GM18502 (cell line): ENCODE results near the gene ENO2.

Experiments
- ATAC-seq: cut with Tn5 transposase; IDR thresholded peaks from one replicate; pipeline ENCODE4 v1.9.1; 2021; ENCODE audit warnings: mild to moderate bottlenecking; ENCODE audit not compliant: unreplicated experiment, poor library complexity

Gene ENO2

DNA sequence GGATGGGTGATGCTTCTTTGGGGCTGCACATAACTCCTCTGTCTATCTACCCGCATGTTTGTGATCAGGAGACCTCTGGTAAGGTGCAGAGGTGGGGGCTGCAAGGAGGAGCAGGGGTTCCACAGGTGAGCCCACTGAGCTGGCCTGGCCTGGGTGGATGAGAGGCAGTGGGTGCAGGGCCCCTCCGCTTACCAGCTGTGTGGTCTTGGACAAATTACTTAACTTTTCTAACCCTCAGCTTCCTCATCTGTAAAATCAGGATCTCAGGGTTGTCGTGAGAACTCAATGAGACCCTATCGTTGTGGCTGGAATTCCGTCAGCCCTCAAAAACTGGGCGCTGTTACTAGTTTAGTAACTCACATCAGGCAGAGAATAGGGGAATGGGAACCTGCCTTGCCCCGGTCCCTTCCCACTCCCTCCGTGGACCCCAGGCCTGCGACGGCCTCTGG, 44.3 kb downstream of the ENO2 start:
- ATAC-seq: no peak

DNA sequence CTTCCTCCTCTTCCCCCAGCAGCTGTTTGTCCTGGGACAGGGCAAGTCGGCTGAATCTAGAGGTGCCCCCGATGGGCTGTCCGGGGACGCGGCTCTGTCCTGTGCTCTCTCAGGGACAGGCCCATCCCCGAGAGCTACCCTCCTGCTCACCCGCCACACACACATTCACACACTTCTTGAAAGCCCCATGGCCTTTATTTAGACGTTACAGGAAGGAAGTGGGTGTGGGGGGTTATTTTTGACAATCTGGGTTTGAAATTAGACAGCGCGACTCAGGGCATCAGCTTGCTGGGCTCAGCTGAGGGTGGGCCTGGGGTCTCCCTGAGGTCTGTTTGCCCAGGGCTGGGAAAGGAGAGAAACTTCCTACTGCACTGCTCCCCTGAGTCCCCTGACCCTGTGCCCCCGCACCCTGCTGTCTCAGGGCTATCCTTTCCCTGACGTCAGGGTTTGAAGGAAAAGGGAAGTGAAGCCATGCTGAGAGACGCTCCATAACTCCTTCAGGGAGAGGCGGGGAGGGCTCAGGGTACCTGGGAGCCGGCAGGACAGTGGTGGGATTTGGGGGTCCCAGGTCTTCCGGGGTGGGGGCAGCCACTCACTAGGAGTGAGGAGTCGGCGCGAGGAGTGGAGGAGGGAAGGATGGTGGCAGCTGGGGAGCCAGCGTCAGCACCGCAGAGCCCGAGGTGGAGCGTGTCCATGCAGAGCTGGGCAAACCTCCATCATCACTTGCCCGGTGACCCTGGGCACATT, 44.9 kb downstream of the ENO2 start:
- peak; percentile 49 for ATAC-seq

DNA sequence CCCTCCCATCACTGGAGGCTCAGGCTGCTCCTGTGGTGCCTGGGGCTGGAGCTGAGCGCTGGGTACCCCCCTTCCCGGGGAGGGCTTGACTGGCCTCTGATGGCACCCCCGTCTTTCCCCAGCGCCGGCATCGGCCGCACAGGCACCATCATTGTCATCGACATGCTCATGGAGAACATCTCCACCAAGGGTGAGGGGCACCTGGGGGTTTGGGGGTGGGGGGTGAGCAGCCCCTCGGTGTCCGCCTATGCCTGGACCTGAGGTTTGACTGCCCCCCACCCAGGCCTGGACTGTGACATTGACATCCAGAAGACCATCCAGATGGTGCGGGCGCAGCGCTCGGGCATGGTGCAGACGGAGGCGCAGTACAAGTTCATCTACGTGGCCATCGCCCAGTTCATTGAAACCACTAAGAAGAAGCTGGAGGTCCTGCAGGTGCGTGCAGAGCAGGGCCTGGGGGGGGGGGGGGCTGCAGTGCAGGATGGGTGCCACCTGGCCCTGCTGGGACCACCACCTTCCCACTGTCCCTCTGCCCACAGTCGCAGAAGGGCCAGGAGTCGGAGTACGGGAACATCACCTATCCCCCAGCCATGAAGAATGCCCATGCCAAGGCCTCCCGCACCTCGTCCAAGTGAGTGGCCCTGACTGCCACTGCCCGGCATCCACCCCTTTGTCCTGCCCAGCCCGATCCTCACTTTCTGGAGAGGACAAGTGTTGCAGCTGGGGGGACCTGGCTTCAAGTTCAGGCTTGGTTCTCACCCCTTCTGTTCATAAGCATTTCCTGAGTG, 45.6 kb downstream of the ENO2 start:
- ATAC-seq: no peak

DNA sequence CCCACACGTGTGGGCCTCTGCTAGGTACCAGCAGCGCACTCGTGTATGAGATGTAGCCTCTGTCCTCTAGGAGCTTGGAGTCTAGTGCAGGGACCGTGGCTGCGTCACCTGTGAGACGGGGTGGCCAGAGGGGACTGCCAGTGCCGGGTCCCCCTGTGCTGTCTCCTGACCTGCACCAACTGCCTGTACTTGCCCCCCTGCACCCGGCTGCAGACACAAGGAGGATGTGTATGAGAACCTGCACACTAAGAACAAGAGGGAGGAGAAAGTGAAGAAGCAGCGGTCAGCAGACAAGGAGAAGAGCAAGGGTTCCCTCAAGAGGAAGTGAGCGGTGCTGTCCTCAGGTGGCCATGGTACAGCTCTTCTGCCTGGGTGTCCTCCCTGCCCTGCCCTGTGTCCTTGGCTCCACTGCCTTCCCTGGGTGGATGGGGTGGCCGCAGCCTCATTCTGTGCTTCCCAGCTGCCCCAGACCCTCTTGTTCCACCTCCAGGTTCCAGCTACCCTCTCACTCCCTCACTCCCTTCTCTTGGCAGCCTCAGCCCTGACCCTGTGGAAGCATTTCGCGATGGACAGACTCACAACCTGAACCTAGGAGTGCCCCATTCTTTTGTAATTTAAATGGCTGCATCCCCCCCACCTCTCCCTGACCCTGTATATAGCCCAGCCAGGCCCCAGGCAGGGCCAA, 46.4 kb downstream of the ENO2 start:
- ATAC-seq: no peak

- ATAC-seq: peak; percentile 23
Measured at GRCh38 chr12:6961278-6961694, 46.9 kb downstream of the ENO2 start.

DNA sequence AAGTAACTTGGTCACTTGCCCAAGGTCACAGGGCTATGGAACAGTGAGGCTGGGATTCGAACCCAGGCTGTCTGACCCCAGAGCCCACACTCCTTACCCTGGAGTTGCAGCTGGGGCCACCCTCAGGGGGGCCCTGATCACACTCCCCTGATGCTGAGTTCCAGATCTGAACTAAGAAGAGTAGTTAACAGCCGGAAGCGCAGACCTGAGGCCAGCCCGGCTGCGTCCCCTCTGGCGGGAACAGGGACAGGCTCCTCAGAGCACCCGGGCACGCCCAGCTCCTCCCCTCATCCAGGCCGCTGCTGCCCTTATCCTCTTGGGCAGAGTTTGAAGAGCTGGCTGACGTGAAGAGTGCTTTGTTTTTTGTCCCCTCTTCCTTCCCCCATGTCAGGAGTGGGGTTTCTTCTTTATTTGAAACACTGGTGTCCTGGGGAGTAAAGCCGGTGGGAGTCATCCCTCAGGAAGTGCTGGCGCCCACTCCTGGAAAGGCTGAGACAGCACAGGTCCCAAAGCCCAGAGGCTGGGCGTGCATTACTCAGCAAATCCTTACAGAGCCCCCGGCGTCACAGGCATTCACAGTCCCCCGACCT, 47.4 kb downstream of the ENO2 start:
- peak; percentile 23 for ATAC-seq

- no peak for ATAC-seq
Measured at GRCh38 chr12:6962285-6963015, 48.1 kb downstream of the ENO2 start.

DNA sequence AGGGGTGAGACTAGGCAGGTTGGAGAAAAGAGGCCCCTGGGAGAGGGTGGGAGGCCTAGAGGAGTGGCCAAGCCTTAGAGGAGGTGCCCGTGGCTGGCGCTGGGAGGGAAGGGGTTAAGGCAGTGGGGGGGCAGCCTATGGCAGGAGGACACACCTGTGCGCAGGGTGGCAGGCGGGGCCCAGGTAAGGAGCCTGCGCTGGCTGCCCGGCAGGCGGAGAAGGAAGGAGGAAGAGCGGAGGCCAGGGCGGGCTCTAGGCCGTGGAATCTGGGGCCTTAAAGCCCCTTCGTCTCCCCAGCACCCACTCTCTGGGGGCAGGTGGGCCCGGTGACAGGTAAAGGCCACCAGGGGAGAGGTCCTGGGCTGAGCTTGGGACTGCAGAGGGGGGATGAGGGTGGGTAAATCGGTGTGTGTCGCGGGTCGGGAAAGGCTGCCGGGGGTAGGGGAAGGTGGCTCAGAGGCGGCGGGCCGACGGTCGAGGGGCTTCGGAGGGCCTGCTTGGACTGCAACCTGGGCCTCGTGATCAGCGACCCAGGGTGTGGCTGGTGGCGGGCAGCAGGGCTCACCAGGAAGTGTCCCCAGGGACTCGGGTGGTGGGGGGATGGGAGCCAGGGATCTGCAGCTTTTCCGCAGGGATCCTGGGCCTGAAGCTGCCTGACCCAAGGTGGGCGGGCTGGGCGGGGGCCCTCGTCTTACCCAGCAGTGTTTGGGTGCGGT, 48.8 kb downstream of the ENO2 start:
- no peak for ATAC-seq

DNA sequence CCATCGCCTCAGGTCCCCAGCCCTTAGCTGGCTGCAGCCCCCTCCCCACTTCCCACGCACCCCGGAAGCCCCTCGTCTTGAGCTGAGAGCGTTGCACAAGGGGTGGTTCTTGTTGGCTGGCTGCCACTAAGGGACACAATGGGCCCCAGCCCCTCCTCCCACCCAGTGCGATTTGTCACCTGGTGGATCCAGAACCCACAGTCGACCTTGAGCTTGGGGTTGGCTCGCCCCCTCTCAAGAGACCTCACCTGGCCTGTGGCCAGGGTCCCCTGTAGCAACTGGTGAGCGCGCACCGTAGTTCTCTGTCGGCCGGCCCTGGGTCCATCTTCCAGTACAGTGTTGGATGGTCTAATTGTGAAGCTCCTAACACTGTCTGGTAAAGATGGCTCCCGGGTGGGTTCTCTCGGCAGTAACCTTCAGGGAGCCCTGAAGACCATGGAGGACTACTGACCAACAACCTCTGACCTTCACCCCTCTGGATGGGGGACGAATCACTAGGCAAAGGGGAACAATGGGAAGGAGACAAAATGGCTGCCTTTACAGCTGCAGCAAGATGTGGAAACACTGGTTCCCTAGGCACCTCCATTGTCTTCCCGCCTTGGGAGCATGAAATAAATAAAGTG, 49.5 kb downstream of the ENO2 start:
- ATAC-seq: no peak

DNA sequence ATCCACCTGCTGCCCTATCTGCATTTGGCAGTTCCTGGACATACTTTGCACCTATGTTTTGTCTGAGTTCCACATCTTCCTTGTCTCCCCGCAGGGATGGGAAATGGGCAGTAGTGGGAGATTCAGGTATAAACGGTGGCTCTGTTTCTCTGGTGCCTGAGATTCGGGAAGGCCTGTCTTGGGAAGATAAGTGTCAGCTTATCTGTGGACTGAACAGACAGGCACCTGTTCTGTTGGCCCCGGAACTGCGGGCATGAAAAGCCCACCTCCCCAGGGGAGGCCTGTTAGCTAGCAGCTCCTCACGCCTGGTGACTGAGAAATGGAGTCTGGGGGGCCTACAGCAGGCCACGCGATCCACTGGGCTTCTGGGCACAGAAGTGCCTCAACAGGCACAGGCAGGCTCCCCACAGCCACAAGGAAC, 50.2 kb downstream of the ENO2 start:
- ATAC-seq: no peak

GRCh38 chr12:6965026-6965661, 50.8 kb downstream of the ENO2 start:
- ATAC-seq: no peak

DNA sequence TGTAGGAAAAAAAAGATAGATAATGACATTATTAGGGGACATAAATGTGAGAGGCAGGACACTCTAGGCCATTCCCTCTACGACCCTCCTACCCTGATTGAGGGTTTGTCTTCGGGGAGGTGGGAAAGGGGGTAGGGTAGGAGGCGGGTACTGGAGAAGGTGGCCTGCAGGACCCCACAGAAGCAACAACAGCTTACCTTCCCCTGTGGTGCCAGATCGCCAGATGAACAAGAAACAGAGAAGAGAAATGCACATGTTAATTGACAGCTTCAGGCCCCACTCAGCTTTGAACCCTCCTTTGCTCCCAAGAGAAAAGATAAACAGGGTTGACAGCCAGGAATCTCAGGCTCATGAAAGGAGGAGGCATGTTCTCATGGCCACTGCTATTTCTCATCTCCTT, 51.3 kb downstream of the ENO2 start:
- ATAC-seq: no peak

GRCh38 chr12:6966351-6966750, 52.0 kb downstream of the ENO2 start:
- ATAC-seq: no peak

DNA sequence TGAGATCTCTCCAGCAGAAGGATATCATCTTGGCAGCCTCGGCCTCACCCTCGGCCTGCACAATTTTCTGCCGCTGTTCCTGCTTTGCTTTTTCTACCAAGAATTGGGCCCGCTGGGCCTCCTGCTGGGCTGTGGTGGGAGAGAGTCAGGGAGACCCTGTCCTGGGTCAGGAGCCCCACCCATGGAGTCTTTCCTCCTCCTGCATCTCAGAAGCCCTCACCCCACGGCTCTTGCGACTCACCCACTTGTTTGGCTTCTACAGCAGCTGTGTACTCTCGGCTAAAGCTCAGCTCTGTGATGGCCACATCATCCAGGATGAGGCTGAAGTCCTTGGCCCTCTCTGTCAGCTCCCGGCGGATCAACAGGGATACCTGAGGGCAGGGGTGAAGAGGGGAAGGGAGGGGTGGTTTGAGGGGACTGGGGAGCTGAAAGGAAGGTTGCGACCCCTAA, 53.3 kb downstream of the ENO2 start:
- ATAC-seq: no peak

DNA sequence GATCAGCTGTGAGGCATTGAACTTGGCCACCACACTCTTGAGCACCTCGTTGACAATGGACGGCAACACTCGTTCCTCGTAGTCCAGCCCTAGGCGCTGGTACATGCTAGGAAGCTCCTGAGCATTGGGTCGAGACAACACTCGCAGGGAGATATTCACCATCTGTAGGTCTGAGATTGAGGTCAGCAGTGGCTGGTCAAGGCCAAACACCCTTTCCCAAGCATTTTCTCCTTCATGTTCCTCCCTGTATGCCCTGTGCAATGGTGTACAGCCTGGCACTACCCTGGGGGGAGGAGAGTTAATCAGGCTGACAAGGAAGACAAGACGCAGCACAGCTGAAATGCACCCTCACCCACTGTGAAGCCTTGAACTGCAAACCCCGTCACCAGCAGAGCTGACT, 54.0 kb downstream of the ENO2 start:
- no peak for ATAC-seq

DNA sequence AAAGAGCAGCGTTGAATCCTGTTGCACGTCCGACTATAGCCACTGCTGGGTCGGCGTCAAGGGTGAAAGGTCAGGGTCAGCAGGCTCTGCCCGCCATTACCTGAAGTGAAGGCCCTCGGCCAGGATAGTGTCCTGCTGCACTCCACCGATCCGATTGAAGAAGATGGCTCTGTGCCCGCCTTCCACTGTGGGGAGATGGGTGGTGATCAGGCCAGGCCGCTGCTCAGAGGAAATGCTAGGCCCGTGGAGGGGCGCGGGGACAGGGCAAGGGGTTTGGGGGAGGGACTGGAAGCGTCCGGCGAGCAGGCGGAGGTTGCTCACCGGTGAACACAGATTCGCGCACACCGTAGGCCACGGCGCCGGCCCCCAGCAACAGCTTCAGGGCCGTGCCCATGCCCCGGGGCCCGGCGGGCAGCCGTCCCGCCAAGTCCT, 55.7 kb downstream of the ENO2 start:
- no peak for ATAC-seq
